GM11168 (cell line): ENCODE measurements around the gene AGPAT1.
"Not testable (repeated sequence)": the region's sequence is repeated elsewhere in the genome, so short reads cannot be mapped to it uniquely, and the experiment has no call there.

Source experiments
- in situ Hi-C: fragments of 300-500 bp; cut with MboI; formaldehyde crosslinking; loops from one replicate; pipeline ENCODE4 v1.12.0; 2022; ENCODE audit warnings: low sequenced_read_pairs; ENCODE audit not compliant: unreplicated experiment

Gene AGPAT1

GRCh38 chr6:32187725-32188380 lies 12.0 kb upstream of the AGPAT1 start:
- in situ Hi-C loops = not testable (repeated sequence)

GRCh38 chr6:32187009-32187709 lies 11.3 kb upstream of the AGPAT1 start:
- in situ Hi-C loops = no loop called here

- in situ Hi-C loops = not testable (repeated sequence)
These were observed 10.4 kb upstream of the AGPAT1 start for GRCh38 chr6:32186151-32186840.

DNA sequence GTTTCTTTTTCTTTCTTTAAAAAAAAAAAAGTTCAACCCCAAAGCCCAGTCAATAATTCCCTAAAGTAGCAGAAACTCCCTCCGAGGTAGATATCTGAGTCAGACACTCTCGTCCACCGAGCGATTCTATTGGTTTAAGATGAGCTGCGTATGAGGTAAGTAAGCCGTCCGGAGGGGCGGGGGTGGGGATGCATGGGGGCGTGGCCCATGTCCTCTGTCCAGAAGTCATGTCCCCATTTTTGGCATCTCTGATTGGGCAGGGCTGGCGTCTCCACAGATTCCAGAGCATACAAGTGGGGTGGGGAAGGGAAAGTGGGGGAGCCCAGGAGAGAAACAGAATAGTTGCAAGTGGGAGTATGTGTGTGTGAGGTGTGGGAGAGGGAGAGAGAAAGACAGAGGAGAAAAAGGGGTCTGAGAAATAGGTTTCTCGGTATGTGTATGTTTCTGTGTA lies 9.8 kb upstream of the AGPAT1 start:
- in situ Hi-C loops = not testable (repeated sequence)

GRCh38 chr6:32184084-32184640 lies 8.3 kb upstream of the AGPAT1 start, which contains the start of gene AGER:
Gene AGER (minus strand): TSS chr6:32184253. CDS start chr6:32184222, 31 bp downstream.
- in situ Hi-C loops = no loop called here

DNA sequence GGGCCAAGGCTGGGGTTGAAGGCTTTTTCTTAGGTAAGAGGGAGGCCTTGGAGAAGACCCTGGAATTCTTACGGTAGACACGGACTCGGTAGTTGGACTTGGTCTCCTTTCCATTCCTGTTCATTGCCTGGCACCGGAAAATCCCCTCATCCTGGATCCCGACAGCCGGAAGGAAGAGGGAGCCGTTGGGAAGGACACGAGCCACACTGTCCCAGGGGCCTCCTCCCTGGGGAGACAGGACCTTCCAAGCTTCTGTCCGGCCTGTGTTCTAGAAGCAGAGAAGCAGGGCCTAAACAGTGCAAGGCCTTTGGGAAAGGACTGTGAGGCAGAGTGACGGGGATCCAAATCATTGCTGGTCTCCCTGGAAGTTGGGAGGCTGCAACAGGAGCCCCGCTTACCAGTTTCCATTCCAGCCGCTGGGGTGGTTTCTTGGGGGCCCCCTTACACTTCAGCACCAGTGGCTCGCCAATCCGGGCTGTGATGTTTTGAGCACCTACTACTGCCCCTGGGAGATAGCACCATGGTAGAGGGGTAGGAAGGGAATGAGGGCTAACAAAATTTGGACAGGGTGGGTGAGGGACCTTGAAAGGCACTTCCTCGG lies 7.7 kb upstream of the AGPAT1 start:
- in situ Hi-C loops = no loop called here

GRCh38 chr6:32183030-32183429 lies 7.1 kb upstream of the AGPAT1 start:
- in situ Hi-C loops = no loop called here

GRCh38 chr6:32182555-32182981 lies 6.7 kb upstream of the AGPAT1 start:
- in situ Hi-C loops = no loop called here

DNA sequence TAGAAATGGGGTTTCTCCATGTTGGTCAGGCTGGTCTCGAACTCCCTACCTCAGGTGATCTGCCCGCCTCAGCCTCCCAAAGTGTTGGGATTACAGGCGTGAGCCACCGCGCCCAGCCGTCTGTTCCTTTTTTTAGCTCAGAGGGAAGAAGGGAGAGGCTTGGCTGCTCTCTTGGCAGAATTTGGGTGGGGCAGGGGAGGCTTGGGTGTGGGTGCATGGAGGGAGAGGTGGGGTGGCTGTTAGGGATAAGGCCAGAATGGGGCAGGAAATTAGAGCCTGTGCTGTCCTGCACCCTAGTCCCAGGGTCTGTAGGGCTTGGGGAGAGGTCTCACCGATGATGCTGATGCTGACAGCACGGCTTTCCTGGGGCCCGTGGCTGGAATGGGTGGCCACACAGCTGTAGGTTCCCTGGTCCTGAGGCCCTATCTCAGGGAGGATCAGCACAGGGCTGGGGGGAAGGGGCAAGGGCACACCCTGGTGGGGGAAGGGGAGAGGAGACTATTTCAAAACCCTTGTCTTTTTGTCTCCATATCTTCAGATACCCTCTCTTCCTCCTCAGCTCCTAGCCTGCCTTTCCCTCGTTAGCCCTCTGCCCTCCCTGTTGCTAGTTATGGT lies 6.1 kb upstream of the AGPAT1 start:
- in situ Hi-C loops = no loop called here

- in situ Hi-C loops = no loop called here
These were observed 5.3 kb upstream of the AGPAT1 start for GRCh38 chr6:32181148-32181702.

DNA sequence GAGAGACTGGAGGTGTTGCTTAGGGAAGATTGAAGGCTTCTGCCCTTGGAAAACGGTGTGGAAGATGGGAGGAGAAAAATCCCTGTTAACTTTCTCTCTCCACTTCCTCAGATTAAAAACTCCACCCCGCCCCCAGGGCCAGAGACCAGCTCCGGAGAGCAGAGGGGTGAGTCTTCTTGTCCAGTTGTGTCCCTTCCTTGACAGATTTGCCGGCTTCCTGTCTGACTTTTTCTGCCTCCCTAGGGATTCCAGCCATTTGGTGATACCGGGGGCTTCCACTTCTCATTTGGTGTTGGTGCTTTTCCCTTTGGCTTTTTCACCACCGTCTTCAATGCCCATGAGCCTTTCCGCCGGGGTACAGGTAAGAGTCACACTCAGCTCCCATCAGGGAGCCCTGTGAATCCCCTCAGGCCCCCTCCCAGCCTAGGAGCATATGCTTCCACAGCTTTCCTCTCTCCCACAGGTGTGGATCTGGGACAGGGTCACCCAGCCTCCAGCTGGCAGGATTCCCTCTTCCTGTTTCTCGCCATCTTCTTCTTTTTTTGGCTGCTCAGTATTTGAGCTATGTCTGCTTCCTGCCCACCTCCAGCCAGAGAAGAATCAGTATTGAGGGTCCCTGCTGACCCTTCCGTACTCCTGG lies 4.0 kb upstream of the AGPAT1 start:
- in situ Hi-C loops = no loop called here

DNA sequence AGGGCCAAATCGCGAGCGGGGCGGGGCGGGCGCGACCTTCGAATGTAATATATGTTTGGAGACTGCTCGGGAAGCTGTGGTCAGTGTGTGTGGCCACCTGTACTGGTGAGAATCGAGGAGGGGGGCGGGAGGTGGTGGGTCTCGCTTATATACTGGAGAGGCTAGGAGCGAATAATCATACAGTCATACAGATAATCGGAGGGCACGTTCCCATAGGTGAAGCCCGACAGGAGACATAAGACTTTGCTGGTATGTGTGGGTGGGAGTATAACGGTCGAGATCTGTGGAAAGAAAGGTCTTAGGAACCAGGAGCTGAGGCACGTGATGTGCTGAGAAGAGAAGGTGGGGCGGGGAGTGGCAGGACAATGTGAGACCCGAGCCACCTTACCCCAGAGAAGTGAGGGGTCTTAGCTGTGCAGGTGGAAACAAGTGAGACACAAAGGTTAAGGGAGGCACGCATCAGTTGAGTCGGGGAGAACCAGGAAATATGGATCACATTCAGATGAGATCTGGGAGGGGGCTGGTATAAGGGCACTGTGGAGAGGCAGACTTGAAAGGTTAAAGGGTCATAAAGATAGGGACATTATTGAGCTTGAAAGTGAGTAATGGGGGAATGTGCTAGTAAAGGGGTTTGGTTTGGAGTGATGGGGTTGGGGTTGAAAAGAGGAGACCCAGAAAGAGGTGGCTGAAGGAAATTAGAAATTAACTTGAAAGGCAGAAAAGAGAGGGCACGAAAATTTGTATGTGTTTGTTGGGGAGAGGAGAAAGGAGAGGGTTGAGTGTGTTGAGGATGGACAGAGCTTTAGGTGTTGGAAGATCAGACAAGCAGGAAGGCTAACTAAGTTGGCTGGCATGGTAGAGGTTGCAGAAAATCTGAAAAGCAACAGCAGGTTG lies 2.9 kb upstream of the AGPAT1 start:
- in situ Hi-C loops = no loop called here

DNA sequence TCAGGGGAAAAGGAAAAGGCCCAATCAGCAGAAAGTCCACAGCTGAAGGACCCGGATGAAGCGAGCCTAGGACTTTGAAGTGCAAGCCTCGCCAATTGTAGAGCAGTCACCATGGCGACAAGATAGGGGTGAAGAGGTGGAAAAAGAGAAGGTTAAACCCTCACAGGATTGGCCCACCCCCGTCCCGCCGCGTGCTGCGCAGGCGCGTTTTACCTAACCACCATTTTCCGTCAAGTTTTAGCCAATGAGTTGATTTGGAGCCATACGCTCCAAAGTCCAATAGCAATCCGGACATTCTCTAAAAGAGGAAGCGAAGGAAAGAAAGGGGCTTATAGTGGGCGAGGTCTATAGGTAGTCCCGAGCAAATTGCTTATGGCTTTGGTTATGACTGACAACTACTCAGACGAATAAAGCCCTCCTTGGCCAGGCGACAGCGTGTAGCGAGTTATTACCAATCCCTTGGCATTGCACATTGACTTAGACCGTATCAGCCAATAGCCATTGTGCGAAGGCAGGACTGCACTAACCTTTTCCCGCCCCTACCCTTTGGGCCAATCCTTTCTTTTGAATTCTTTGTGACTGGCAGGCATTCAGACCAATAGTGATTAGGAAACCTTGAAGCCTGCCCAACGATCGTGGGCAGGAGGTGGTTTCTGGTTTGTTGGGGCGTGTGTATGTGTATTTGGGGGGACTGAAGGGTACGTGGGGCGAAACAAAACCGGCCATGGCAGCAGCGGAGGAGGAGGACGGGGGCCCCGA lies 2.1 kb upstream of the AGPAT1 start, which contains the start of gene RNF5:
Gene RNF5 (plus strand): TSS at position 618 of the 759 bp plus-strand sequence. CDS start 107 bp downstream, at position 725.
- in situ Hi-C loops = no loop called here

DNA sequence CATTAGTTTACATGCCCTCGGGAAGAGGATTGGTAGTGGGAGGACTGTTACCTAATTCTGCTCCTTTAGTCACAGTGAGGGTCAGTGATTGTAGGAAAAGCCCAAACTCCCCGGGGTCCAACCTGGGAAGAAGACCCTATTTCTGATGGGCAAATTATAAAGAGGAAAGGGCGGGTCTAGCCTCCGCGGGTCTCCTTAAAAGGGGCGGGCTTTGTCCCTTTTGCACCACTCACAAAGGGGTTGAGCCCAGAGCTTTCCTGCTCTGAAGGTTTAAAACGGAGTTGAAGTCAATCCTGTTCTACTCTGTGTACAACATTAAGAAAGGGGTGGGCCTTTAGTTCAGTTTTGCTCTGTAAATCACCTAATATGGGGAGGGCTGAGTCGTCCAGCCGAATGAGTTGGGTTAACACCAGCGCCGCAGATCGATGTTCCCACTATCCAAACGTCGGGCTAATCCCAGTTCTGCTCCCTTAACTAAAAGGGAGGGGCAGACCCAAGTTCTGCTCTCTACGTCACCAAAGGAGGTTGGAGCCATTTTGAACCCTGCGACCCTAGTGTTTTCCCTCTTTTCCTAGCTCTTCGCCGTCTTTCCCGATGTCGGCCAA lies 1.4 kb upstream of the AGPAT1 start:
- in situ Hi-C loops = no loop called here

GRCh38 chr6:32176476-32177182 lies 745 bp upstream of the AGPAT1 start:
- in situ Hi-C loops = no loop called here

DNA sequence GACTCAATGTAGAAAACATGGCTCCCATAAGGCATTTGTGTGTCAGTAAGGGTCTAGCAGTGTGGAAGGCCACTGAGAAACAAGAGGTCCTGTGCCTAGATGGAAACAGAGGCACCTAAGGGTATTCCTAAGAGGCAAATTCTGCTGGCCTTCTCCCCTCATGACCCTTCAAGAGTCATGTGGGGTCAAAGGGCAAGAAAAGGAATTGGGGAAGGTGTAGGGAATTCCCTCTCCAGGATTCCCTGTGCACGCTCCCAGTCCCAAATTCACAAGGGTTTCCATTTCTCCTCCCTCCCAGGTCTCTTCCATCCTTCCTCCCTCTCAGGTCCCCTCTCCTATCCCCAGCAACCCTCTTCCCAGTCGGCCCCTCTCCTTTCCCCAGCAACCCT lies 568 bp downstream of the AGPAT1 start:
- in situ Hi-C loops = no loop called here
